GM12865 (cell line): ENCODE measurements around the gene C1orf116.

ENCODE experiments used
- DNase-seq: peaks from one replicate; pipeline ENCODE4 v3.0.0; 2010; ENCODE audit warnings: low read depth
- H3K4me3 ChIP-seq: 2 replicates; pipeline ENCODE4 v1.5.1; 2011; ENCODE audit warnings: mild to moderate bottlenecking, low read depth, low read length, control low read depth
- CTCF ChIP-seq: IDR thresholded peaks from 2 replicates; pipeline ENCODE4 v1.5.1; 2011; ENCODE audit warnings: low read length, control low read depth, low read depth, inconsistent platforms; ENCODE audit not compliant: insufficient read depth; ENCODE audit errors: missing control alignments

Gene C1orf116

GRCh38 chr1:207000651-207001291 is 31.8 kb downstream of the C1orf116 start:
- H3K4me3 ChIP-seq = no peak overlapping the region
- no peak for DNase-seq
- TF ChIP-seq CTCF = no peak

- no peak for DNase-seq
- no peak overlapping the region for H3K4me3 ChIP-seq
- no peak for TF ChIP-seq CTCF
Measured at GRCh38 chr1:206998816-206999215, 33.7 kb downstream of the C1orf116 start.

GRCh38 chr1:206992790-206993189 is 39.8 kb downstream of the C1orf116 start:
- no peak for DNase-seq
- no peak for TF ChIP-seq CTCF

GRCh38 chr1:206987873-206988272 is 44.7 kb downstream of the C1orf116 start:
- TF ChIP-seq CTCF = no peak
- no peak for DNase-seq
- no peak overlapping the region for H3K4me3 ChIP-seq

More at GRCh38 chr1:206992790-206993189, 39.8 kb downstream of the C1orf116 start:
- H3K4me3 ChIP-seq = no peak overlapping the region

GRCh38 chr1:206986885-206987284 is 45.7 kb downstream of the C1orf116 start:
- no peak overlapping the region for H3K4me3 ChIP-seq
- TF ChIP-seq CTCF = no peak
- no peak for DNase-seq

GRCh38 chr1:206986402-206986801 is 46.2 kb downstream of the C1orf116 start:
- H3K4me3 ChIP-seq = no peak overlapping the region
- TF ChIP-seq CTCF = no peak
- no peak for DNase-seq

GRCh38 chr1:206985162-206985749 is 47.3 kb downstream of the C1orf116 start:
- no peak for DNase-seq
- no peak overlapping the region for H3K4me3 ChIP-seq
- TF ChIP-seq CTCF = no peak
